ENCODE data around the gene RFNG. TPM values are rescaled to one million over a fixed set of nuclear protein-coding genes. Genes with fewer than 3 reads are reported as not detected.
"Not testable (repeated sequence)": the region's sequence is repeated elsewhere in the genome, so short reads cannot be mapped to it uniquely, and the experiment has no call there.

The RFNG gene
- total RNA-seq, 1 donor from 2014 or later, result 40.2 TPM

DNA sequence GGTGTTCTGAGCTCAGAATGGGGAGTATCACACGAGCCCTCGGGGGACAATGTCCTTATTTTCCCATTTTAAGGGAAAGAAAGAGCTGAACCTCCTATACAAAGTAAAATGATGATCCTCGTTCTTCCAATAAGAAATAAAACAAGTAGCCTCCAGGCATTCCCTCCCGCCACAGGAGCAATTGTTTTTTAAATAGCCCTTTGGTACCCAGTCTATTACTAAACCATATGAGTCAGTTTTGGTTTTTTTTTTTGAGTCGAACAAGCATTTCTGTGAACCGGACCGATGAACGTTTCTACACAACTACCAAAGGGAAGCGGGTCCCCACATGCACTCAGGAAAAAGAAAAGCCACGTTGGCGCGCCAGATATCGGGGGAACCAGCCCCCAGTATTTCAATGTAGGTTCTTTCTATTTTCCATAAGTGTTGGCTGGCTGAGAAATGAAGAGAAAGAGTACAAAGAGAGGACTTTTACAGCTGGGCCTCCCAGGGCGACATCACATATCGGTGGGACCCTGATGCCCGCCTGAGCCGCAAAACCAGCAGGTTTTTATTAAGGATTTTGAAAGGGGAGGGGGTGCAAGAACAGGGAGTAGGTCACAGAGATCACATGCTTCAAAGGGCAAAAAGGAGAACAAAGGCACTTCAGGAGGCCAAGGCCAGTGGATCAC is 10.3 kb downstream of the RFNG start:
- Mint-ChIP-seq H3K4me3 (ENCODE audit: unreplicated experiment) (no peak overlapping the region), H3K27ac (ENCODE audit: unreplicated experiment) (no peak overlapping the region), H3K27me3 (ENCODE audit: low read depth, unreplicated experiment) (peaks cover 2% of the 10 kb centered on the region), H3K4me1 (ENCODE audit: low read depth, unreplicated experiment) (peaks cover 2% of the 10 kb centered on the region), H3K36me3 (ENCODE audit: low read depth, unreplicated experiment) (no peaks in the 10 kb centered on the region), H3K9me3 (ENCODE audit: unreplicated experiment) (peaks cover 2% of the 10 kb centered on the region)
- no peak overlapping the region for H3K27ac ChIP-seq (ENCODE audit: low read depth, low read length)
- H3K9me3 ChIP-seq (ENCODE audit: insufficient read depth, low read depth, low read length), result no peaks in the 10 kb centered on the region
- peaks cover 6% of the 10 kb centered on the region for H3K79me2 ChIP-seq (ENCODE audit: insufficient read depth, low read length)
- no peaks in the 10 kb centered on the region for H3K36me3 ChIP-seq (ENCODE audit: insufficient read depth, low read length)
- no peak for FAIRE-seq
- H3K9ac ChIP-seq (ENCODE audit: low read length), result no peak overlapping the region
- no peaks in the 10 kb centered on the region for H3K27me3 ChIP-seq (ENCODE audit: insufficient read depth, low read length)
- TF ChIP-seq EZH2 (IDR thresholded peaks at IDR 0.05; ENCODE audit: insufficient read depth, low read length), result no peak
- TF ChIP-seq, protein P1, sequence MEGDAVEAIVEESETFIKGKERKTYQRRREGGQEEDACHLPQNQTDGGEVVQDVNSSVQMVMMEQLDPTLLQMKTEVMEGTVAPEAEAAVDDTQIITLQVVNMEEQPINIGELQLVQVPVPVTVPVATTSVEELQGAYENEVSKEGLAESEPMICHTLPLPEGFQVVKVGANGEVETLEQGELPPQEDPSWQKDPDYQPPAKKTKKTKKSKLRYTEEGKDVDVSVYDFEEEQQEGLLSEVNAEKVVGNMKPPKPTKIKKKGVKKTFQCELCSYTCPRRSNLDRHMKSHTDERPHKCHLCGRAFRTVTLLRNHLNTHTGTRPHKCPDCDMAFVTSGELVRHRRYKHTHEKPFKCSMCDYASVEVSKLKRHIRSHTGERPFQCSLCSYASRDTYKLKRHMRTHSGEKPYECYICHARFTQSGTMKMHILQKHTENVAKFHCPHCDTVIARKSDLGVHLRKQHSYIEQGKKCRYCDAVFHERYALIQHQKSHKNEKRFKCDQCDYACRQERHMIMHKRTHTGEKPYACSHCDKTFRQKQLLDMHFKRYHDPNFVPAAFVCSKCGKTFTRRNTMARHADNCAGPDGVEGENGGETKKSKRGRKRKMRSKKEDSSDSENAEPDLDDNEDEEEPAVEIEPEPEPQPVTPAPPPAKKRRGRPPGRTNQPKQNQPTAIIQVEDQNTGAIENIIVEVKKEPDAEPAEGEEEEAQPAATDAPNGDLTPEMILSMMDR (IDR thresholded peaks at IDR 0.05; ENCODE audit: insufficient read depth, low read depth, low read length), result no peak
- peaks cover 5% of the 10 kb centered on the region for H3K4me1 ChIP-seq (ENCODE audit: insufficient read depth, low read length)
- DNase-seq (ENCODE audit: low read depth), result no peak
- H2AFZ ChIP-seq (ENCODE audit: low read depth, low read length), result no peak overlapping the region
- H4K20me1 ChIP-seq (ENCODE audit: insufficient read depth, low read length), result peaks cover 3% of the 10 kb centered on the region
- no peak overlapping the region for H3K4me3 ChIP-seq (ENCODE audit: insufficient read depth, low read depth, low read length)
- no peak overlapping the region for H3K4me2 ChIP-seq (ENCODE audit: low read length)

DNA sequence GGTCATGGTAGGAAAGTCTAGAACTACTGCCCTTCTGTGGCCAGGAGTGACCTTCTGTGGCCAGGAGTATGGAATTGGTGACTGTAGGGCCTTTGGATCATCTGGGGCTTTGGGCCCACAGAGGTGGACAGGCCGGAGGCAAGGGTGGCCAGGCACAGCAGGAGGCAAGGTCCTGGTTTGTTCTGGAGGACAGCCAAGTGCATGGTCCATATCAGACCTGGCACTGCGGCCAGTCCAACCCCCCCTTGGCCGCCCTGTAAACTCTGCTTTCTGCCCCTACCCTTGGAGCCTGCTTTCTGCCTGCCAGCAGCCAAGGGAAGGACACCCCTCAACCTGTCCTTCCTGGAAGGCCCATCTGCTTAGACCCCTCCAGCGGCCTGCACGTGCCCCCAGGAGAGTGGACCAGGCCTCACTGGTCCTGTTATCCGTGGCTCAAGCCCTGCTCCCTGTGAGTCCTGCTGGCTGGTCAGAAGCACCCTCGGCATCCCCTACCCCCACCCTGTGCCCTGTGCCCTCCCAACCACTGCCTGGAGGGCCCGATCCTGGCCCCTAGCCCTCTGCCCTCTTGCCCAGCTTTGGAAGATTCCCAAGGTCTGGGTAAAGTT is 11.8 kb downstream of the RFNG start:
- peaks cover 3% of the 10 kb centered on the region for H4K20me1 ChIP-seq (ENCODE audit: insufficient read depth, low read length)
- no peak for DNase-seq (ENCODE audit: low read depth)
- H3K4me3 ChIP-seq (ENCODE audit: insufficient read depth, low read depth, low read length), result no peak overlapping the region
- no peaks in the 10 kb centered on the region for H3K27me3 ChIP-seq (ENCODE audit: insufficient read depth, low read length)
- Mint-ChIP-seq H3K4me3 (ENCODE audit: unreplicated experiment) (no peak overlapping the region), H3K27me3 (ENCODE audit: low read depth, unreplicated experiment) (peaks cover 2% of the 10 kb centered on the region), H3K27ac (ENCODE audit: unreplicated experiment) (peak overlapping the region; percentile 44), H3K36me3 (ENCODE audit: low read depth, unreplicated experiment) (peaks cover 7% of the 10 kb centered on the region), H3K9me3 (ENCODE audit: unreplicated experiment) (peaks cover 2% of the 10 kb centered on the region), H3K4me1 (ENCODE audit: low read depth, unreplicated experiment) (peaks cover 2% of the 10 kb centered on the region)
- no peak overlapping the region for H2AFZ ChIP-seq (ENCODE audit: low read depth, low read length)
- H3K9ac ChIP-seq (ENCODE audit: low read length), result no peak overlapping the region
- peaks cover 10% of the 10 kb centered on the region for H3K79me2 ChIP-seq (ENCODE audit: insufficient read depth, low read length)
- H3K4me1 ChIP-seq (ENCODE audit: insufficient read depth, low read length), result peaks cover 8% of the 10 kb centered on the region
- TF ChIP-seq, protein P1 (IDR thresholded peaks at IDR 0.05; ENCODE audit: insufficient read depth, low read depth, low read length), result no peak
- TF ChIP-seq EZH2 (IDR thresholded peaks at IDR 0.05; ENCODE audit: insufficient read depth, low read length), result no peak
- H3K9me3 ChIP-seq (ENCODE audit: insufficient read depth, low read depth, low read length), result no peaks in the 10 kb centered on the region
- no peak overlapping the region for H3K4me2 ChIP-seq (ENCODE audit: low read length)
- FAIRE-seq, result no peak
- no peak overlapping the region for H3K27ac ChIP-seq (ENCODE audit: low read depth, low read length)
- no peaks in the 10 kb centered on the region for H3K36me3 ChIP-seq (ENCODE audit: insufficient read depth, low read length)

GRCh38 chr17:82038796-82039409 is 12.7 kb downstream of the RFNG start:
- FAIRE-seq; H3K9me3 ChIP-seq (ENCODE audit: insufficient read depth, low read depth, low read length); H3K79me2 ChIP-seq (ENCODE audit: insufficient read depth, low read length); H3K4me2 ChIP-seq (ENCODE audit: low read length); H3K4me1 Mint-ChIP-seq (ENCODE audit: low read depth, unreplicated experiment); H3K4me1 ChIP-seq (ENCODE audit: insufficient read depth, low read length); DNase-seq (ENCODE audit: low read depth); H3K27ac ChIP-seq (ENCODE audit: low read depth, low read length); H3K27me3 Mint-ChIP-seq (ENCODE audit: low read depth, unreplicated experiment); H4K20me1 ChIP-seq (ENCODE audit: insufficient read depth, low read length); H3K27ac Mint-ChIP-seq (ENCODE audit: unreplicated experiment); H3K9me3 Mint-ChIP-seq (ENCODE audit: unreplicated experiment); H2AFZ ChIP-seq (ENCODE audit: low read depth, low read length); H3K36me3 ChIP-seq (ENCODE audit: insufficient read depth, low read length); H3K27me3 ChIP-seq (ENCODE audit: insufficient read depth, low read length); H3K4me3 ChIP-seq (ENCODE audit: insufficient read depth, low read depth, low read length); H3K9ac ChIP-seq (ENCODE audit: low read length): not testable (repeated sequence)
- H3K4me3 Mint-ChIP-seq (ENCODE audit: unreplicated experiment), result peak overlapping the region; percentile 20
- peaks cover 11% of the 10 kb centered on the region for H3K36me3 Mint-ChIP-seq (ENCODE audit: low read depth, unreplicated experiment)
